HG02678 (cell line): ENCODE measurements around the gene UBE3B.

Experiments used
- ATAC-seq: cut with Tn5 transposase; IDR thresholded peaks from one replicate; pipeline ENCODE4 v1.9.1; 2021; ENCODE audit warnings: mild to moderate bottlenecking, moderate library complexity; ENCODE audit not compliant: unreplicated experiment

The UBE3B gene

DNA sequence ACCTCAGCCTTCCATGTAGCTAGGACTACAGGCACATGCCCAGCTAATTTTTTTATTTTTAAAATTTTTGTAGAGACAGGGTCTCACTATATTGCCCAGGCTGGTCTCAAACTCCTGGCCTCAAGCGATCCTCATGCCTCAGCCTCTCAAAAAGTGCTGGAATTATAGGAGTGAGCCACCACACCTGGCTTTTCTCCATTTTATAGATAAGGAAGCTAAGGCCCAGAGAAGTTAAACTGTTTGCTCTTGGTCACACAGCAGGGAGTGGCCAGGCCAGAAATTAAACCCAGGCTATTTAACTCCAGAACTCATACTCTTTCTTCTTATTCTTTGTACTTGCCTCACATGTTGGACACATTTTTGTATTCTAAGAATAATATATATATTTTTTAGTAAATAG is 16.5 kb downstream of the UBE3B start:
- ATAC-seq, result no peak

DNA sequence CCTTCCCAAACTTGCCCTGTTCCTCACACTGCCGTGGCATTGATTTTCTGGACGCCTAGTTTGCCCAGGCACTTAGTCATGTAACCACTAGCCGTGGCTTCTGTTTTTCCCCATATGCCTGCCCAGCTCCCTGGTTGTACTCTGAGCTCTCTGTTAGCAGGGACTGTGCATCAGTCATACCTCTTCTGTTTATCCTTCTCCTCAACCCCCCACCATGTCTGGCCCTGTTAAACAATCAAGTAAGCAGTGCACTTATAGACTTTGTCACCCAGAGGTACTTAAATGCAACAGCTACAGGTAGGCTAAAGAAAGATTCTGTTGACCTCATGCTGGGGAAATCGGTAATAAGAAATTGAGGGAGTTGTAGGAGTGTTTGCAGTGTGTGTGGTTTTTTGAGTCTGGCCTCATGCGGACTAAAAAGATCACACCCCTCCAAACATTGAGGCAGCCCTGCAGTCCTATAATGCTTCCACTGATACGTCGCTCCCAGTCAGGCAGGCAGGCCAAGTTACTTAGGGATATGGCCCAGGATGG is 17.0 kb downstream of the UBE3B start:
- ATAC-seq, result no peak

DNA sequence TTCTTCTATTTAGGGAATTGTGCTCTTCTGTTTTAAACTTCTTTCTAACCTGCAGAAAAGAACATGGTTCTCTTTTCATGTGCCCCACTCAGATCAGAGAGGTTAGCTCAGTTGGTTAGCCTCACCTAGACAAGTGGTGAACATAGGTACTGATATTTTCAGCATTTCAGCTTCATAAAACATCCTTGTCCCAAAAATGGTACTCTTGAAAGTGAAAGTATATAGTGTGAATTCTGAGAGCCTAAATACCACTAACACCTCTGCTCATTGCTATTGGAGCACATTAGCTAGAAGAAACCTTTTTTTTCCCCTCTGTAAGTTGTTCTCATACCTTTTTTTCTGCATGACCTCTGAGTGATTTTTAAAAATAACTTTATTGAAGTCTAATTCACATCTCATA is 17.6 kb downstream of the UBE3B start:
- no peak for ATAC-seq

DNA sequence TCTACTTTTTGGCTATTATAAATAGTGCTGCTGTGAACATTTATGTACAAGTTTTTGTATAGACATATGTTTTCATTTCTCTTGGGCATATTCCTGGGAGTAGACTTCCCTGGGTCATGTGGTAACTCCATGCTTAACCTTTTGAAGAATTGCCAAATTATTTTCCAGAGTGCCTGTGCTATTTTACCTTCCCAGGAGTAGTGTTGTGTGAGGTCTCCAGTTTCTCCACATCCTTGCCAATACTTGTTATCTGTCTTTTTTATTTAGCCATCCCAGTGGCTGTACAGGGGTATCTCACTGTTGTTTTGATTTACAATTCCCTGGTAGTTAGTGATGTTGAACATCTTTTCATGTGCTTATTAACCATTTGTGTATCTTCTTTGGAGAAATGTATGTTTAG is 18.9 kb downstream of the UBE3B start:
- no peak for ATAC-seq

DNA sequence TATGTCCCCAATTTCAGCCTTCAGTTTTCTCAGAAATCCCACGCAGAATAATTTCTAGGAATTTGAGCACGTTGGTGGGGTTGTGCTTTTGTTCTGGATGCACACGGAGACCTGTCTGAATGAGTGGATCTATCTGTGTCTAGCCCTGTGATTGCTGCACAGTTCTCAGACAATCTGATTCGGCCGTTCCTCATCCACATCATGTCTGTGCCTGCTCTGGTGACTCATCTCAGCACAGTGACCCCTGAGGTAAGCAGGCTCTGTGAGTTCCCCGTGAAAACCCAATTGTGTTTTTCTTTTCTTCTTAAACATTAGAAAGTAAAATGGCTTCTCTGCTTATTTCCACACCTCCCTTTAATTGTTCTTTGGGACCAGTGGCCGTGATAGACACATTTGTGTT is 20.2 kb downstream of the UBE3B start:
- no peak for ATAC-seq

DNA sequence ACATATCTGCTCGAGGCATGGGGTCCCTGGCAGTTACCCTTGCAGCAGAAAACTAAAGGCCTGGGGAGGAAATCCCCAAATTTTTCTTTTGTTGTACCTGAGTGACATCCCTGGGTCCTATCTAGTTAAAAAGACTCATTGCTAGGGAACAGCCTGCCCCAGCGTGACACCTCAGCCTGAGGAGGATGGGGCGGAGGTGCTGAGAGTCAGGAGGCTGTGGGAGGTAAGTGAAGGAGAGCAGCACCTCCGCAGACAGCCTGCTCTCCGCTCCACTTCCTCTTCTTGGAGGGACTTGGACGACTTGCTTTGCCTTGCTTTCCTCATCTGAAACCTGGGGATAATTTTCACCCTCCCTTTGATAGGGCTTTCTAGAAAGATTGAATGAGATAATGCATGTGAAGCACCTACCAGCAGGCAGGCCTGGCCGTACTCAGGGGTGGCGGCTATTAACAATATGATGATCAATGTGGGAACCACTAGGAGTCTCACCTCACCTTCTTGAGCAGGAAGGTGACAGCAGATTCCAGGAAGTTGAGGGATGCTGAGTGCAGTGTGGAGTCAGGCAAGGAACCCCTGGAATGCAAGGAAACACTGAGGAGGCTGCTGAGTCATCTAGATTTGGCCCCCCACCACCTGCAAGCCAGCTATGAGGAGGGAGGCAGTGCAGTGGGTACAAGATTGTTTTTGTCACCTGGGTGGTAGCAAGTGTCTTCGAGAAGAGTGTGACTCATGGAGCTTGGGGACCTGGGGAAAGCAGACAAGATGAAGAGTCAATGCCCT is 23.2 kb downstream of the UBE3B start:
- ATAC-seq, result no peak

DNA sequence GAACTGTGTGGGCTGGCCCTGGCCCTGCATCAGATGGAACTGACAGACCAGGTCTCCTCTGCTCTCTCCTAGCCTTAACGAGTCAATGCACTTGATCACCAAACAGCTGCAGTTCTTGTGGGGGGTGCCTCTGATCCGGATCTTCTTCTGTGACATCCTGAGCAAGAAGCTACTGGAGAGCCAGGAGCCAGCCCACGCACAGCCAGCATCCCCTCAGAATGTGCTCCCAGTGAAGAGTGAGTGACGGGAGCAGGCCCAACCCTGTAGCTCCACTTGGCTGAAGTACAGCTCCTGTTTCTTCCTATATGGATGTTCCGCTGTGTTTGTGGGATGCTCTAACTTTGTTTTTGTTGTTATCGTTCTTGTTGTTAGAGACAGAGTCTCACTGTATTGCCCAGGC is 23.9 kb downstream of the UBE3B start:
- ATAC-seq, result no peak

DNA sequence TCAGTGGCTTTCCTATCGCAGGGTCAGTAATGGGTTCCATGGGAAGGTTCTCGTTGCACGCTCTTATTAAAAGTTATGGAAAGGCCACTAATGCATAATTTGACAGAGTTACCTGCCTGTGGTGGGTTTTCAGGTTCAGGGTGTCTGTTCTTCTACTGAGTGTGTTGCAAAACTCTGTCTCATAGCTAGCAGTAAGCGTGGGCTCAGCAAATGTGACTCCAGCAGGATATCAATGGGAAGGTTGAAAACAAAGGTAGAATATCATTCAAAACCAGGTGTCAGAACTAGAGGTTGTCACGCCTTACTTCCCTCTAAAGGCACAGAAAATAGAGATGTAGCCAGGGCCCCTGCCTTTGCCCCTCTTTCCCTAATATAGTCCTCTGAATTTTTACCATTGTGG is 24.9 kb downstream of the UBE3B start:
- ATAC-seq, result no peak

DNA sequence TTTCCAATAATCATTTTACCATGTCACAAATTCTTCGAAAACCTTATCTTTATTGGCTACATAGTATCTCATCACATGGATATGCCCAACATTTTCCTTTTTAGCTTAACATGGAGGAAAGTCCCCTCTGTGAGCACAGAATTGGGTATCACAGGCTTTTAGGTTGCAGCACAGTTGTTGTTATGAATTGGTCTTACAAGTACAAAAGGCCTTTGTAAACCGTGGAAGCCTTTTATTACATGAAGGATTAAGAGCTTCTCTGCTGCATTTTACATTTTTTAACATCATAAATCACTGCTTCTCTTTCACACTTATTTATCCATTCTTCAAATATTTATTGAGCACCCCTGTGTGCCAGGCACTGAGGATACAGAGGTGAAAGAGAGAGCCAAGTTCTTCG is 26.2 kb downstream of the UBE3B start:
- no peak for ATAC-seq

DNA sequence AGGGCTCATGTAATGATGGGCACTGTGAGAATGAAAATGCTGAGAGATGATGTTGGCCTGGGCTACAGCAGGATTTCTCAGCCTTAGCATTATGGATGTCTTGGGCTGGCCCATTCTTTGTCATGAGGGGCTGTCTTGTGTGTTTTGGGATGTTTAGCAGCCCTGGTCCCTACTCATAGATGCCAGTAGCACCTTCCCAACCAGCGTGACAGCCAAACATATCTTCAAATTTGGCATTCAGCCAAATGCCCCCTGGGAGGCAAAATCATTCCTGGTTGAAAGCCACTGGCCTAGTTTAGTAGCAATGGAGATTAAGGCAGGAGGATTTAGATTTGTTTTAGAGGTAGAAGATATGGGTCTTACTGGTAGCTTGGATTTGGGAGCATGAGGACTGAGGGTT is 26.6 kb downstream of the UBE3B start:
- ATAC-seq, result no peak

DNA sequence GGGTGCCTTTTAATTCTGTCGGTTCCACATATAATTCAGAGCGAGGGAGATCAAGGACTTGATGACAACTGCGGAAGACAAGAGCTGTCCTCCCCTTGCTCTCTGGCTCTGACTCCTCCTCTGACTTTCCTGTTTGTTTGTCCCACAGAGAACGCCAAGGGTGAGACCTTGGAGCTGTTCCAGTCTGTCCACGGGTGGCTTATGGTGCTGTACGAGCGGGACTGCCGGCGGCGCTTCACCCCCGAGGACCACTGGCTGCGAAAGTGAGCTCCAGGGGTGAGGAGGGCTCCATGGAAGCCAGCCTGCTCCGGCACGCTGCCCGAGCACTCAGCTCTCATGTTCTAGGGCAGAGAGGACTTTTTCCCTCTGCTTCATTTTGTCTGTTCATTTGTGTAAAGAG is 32.8 kb downstream of the UBE3B start:
- ATAC-seq, result no peak

DNA sequence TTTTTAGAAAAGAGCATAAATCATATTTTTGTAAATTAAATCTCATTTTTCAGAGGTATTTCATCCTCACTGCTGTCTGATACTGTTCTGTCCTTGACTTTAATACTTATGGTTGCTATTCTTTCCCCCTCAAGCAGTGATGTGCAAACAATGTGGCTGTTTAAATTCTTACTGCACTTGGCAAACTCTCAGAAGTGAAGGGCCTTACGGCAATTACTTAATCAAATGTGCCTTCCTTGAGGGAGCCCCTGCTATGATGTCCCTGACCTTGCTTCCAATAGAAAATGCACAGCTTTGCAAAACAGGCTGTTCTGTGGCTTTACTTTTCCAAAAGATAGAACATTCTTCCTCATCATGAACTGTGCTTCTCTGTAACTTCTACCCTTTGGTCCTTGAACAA is 35.2 kb downstream of the UBE3B start:
- no peak for ATAC-seq

DNA sequence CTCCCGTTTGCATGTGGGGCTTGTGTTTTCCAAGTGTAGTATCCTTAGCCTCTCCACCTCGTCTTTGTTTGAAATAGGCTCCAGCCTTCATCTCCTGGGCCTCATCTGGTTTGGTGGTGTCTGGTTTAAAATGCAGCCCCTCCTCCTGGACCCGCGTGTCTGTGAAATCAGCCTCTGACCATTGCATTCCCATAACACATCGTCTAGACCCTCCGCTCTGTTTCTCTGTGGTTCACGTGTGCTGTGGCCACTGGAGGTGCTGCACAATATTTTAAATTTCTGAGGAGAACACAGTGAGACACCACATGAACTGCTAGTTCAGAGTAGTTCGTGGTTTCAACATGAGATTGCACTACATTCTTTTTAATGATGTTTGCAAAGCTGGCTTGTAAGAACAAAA is 35.6 kb downstream of the UBE3B start:
- ATAC-seq, result no peak

DNA sequence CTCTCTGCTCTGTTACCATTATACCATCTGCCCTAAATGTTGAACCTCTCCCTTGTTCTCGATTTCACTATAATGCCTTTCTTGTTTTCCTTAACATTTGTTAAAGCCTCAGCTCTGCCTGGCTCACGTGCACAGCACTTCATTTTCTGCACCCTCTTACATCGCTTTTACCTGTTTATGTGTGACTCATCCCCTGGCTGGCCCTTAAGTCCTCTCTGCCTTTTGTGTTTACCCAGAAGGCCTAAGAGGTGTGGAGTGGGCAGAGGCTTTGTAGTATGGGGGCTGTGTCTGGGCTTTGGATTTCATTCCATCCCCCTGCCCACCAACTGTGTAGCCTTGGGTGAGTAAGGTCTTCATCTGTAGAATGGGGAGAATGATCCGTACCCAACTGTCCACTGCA is 36.5 kb downstream of the UBE3B start:
- ATAC-seq, result no peak

DNA sequence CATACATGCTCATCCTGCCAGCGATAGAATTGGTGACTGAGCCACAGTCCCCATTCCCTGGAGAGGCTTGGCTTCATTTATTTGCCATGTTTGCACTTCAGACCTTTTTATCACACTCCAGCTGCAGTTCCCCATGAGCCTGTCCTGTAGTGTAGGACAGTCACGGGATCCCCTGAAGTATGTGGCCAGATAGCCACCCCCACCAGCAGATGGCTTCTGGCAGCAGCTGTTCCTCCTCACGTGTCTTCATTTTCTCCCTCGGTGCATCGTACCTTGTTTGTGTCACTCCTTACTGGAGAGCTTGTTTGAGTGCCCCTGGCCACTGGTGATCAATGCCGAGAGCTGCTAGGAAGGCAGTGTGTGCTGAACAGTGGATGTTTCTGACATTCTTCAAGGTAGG is 40.2 kb downstream of the UBE3B start:
- ATAC-seq, result no peak

DNA sequence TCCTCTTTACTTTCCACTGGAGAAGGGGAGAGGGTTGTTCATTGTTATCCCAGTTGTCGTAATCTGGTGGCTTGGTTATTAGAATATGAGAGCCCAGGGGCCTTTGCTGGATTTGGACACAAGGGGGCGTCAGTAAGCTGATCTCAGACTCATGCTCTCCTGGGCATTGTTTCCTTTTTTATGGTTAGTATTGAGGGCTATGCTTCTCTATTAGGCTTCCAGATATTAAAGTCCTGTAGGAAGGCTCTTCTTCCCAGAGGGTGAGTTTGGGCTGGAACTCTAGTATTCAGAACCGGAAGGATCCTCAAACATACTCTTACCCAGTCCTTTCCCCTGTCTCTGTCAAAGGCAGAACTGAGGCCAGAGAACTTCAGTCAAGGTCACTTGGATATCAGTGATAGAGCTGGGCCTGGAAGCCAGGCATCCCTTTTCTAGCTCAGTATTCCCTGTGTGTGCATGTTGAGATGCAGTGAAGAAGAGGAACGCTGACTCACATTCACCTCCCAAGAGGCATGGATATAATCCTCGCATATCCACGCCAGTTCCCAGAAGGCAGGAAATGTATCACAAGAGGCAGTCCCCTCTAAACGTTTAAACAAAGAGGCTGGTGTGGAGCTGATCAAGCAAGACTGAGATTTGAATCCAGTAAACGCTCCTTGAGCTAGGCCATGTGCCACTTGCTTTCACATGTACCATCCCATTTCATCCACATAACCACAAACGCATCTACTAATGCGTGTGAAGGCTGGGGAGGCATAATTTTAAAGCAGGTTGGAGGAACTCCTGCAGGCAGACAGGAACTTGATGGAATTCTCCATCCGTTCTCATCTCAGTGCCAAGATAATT is 41.6 kb downstream of the UBE3B start:
- no peak for ATAC-seq

DNA sequence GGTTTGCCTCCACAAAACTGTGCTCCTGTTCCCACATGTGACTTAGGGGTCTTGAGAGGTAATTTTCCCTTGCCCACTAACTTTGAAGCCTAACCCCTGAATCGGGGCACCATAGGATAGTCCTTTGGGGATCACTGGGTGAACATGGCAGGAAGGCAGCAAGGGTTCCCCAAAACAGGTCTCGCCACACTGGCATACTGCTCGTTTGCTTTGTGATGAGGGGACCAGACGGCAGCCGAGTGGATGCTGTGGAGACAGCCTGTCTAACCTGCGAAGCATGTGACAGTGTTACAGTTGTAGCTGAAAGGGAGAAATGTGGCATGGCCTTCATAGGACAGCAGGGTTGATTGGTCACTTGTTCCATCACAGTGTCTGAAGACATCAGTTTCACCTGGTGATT is 42.4 kb downstream of the UBE3B start:
- ATAC-seq, result no peak

DNA sequence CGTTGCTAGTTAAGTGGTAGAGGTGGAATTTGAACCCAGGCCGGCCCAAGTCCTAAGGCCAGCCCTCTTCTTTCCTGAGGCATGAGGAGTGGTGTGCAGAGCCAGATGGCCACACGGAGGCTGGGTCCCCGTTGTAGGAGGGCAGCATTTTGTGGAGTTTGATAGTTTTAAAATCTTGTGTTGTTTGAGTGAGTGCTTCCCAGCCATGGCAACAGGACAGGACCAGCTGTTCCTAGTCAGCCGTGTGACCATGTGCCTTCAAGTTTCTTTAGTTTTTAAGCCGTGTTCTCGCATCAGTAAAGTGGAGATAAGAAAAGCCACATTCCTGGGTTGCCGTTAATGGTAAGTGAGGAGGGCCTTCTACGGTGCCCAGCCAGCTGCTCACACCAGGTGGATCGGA is 44.4 kb downstream of the UBE3B start:
- ATAC-seq, result no peak

DNA sequence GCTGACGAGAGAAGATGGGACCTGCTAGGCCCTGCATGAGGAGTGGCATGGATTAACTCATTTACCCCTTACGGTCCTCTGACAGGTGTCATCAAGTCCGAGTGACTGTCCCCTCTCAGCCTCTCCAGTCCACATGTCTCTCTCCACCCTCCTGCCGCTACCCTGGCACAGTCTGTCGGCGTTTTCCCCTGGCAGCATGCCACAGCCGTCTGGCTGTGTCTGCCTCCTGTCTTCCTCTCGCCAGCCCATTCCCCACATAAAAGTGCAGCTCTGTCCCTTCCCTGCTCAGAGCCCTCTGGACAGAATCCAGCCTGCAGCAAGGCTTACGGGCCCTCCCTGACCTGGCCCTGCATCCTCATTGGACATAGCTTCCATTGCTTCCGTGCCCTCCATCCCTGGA is 45.6 kb downstream of the UBE3B start:
- ATAC-seq, result no peak

DNA sequence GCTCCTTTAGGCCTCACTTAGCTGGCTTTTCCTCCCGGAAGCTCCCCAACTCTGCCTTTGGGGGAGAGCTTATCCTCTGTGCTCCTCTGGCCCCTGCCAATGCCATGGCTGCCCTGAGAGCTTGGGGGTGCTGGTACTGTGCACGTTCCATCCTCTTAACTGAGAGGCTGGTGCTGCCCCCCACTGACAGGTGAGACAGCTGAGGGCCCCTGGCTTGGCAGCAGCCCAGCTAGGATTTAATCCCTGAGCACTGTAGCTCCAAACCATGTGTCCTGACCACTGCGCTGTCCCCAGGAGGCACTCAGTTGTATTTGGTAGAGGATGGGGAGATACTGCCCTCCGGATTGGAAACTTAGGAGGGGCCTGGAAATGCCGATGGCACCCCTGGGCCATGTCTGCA is 46.1 kb downstream of the UBE3B start:
- ATAC-seq, result no peak

DNA sequence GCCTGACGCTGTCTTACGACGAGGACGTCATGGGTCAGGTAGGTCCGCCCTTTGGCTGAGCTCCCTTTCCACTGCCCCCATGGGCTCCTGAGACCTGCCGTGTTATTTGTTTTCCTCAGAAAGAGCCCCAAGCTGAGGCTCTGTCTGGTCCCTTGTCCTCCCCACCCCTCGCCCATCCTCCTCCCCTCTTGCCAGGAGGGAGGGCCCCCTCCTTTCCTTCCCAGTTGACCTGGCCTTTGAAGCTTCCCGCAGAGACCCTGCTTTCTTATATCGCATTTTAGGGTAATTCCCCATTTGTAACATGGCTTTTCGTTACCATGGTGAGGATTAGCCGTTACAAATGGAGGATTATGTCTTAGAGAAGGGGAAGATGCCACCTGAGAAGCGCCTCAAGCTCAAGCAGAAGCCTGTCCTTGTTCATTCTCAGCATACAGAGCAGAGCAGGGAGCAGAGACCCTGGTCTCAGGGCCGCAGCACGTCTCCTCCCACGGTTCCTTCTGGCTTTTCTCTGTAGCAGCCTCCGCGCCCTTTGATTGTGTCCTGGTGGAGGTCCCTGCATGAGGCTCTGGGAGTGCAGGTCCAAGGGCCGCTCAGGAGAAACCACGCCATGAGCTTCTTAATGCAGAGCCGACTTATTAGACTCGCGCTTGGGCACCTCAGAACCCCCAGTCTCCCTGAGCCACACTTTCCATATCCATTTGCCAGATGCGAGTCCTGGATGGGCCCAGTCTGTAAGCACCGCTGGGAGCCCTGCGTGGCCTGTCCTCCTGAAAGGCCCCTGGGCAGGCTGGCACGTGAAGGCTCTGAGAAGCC is 47.2 kb downstream of the UBE3B start:
- ATAC-seq, result no peak

DNA sequence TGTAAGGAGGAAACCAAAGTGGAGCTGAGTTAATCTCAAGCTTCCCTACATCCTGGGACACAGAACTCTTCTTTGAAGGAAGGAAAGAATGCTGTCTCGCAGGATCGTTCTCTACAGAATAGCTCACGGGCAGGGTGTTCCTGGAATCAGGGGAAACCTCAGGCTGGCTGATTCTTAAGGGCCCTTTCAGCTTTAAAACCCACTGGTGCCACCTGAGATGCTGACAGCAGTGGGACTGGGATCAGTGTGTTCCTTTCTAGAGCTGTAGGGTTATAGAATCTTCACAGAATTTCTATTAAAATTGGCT is 47.8 kb downstream of the UBE3B start:
- no peak for ATAC-seq
